Mucosa of stomach (tissue), 1 donor: ENCODE measurements around the gene CNTNAP4.

ENCODE experiments used
- H3K27me3 ChIP-seq: one replicate; pipeline ENCODE4 v1.7.0; 2013; ENCODE audit warnings: mild to moderate bottlenecking, low read length; ENCODE audit not compliant: control insufficient read depth, insufficient read depth
- H3K36me3 ChIP-seq: one replicate; pipeline ENCODE4 v1.7.0; 2013; ENCODE audit warnings: low read length; ENCODE audit not compliant: control insufficient read depth, insufficient read depth
- H3K4me1 ChIP-seq: one replicate; pipeline ENCODE4 v1.7.0; 2013; ENCODE audit warnings: mild to moderate bottlenecking, low read length; ENCODE audit not compliant: control insufficient read depth, insufficient read depth
- H3K4me3 ChIP-seq: one replicate; pipeline ENCODE4 v1.7.0; 2013; ENCODE audit warnings: low read length
- H3K9ac ChIP-seq: one replicate; pipeline ENCODE4 v1.7.0; 2013; ENCODE audit warnings: mild to moderate bottlenecking, low read length, moderate library complexity
- H3K9me3 ChIP-seq: one replicate; pipeline ENCODE4 v1.7.0; 2013; ENCODE audit warnings: mild to moderate bottlenecking, low read length, moderate library complexity; ENCODE audit not compliant: control insufficient read depth
- donor health status: Pancreatic carcinoma.

The CNTNAP4 gene

DNA sequence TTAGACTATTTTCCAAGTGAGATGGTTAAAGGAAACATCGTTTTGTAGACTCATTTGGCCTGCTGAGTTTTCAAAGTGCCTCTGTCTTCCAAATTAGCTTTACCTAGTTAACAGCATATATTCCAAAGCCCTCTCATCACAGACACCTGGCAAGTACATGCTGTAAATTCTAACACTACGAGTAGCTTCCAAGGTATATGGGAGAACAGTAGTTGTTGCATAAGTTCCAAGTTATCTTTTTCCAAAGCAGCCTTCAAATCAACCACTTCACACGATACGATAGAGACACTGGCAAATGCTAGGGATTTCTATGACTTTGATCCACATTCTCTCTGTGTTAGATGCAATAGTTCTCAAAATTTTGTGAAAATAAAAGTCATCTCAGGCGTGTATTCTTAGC is 299.3 kb downstream of the CNTNAP4 start:
- Histone ChIP-seq H3K4me3 (no peak overlapping the region), H3K36me3 (no peaks in the 10 kb centered on the region), H3K9ac (no peak overlapping the region), H3K4me1 (no peaks in the 10 kb centered on the region), H3K9me3 (no peaks in the 10 kb centered on the region), H3K27me3 (no peaks in the 10 kb centered on the region)

DNA sequence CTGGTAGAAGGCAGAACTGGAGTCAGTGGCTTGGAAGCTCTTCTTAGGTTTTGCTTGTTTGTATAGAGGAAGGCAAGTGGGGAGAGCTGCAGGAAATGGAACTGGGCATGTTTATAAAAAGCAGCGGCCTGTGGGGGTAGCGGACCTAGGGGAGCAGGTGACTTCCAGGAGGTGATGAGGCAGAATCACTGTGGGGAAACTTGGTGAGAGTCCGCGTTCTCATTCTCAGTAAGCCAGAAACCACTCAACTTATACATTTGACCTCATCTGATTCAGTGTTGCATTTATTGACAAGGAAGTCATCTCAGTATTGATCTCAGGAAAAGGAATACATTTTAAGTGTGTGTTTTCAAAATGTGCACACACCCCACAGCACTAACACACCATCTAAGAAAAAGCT is 299.8 kb downstream of the CNTNAP4 start:
- Histone ChIP-seq H3K4me3 (no peak overlapping the region), H3K9me3 (no peaks in the 10 kb centered on the region), H3K36me3 (no peaks in the 10 kb centered on the region), H3K27me3 (no peaks in the 10 kb centered on the region), H3K9ac (no peak overlapping the region), H3K4me1 (no peaks in the 10 kb centered on the region)

DNA sequence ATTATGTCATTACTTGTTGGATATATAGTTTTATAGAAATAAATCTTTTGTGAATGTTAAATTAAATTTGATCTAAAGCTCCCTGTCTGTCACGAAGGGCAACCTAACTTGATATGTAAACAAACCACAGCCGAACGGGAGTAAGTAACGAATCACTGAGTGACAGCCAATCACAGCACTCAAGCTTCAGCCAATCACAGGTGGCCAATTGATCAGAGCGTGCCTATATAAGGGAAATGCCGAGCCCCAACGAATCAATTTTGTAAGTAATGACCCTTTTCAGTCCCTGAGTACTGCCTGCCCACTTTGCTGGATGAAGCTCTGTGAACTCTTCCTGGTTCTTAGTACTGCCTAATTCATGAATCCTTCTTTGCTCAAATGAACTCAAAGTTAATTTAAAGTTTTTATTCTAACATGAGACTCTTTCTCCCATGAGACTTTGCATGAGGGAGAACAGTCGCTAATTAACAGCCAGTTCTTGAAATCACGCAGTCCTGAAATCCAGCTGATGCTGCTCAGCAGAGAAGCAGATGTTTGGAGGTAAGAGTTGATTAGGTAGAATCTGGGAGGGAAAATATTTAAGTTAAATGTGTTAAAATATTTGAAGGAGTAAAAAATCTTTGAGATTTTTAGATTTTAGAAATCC is 302.2 kb downstream of the CNTNAP4 start:
- no peak overlapping the region for H3K9ac ChIP-seq
- no peaks in the 10 kb centered on the region for H3K9me3 ChIP-seq
- no peak overlapping the region for H3K4me3 ChIP-seq
- no peaks in the 10 kb centered on the region for H3K36me3 ChIP-seq
- H3K4me1 ChIP-seq: no peaks in the 10 kb centered on the region
- H3K27me3 ChIP-seq: no peaks in the 10 kb centered on the region

DNA sequence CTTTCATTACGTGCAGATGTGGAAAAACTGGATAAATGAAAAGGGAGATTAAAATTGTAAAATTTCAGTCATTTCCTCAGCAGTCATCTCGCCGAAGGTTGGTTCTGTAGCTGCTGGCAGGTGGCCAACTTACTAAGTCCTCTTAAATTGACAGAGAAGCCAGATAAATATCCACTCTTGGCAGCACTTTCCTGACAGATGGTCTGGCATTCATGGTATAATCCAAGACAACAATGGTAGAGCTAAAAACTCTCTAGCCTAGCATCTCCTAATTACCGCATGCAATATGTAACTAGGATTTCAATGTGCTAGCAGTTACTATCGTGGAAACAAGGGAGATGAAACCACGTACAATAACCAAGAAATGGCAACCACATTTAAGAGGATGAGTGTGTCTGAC is 306.3 kb downstream of the CNTNAP4 start:
- Histone ChIP-seq H3K9ac (no peak overlapping the region), H3K4me3 (no peak overlapping the region)

DNA sequence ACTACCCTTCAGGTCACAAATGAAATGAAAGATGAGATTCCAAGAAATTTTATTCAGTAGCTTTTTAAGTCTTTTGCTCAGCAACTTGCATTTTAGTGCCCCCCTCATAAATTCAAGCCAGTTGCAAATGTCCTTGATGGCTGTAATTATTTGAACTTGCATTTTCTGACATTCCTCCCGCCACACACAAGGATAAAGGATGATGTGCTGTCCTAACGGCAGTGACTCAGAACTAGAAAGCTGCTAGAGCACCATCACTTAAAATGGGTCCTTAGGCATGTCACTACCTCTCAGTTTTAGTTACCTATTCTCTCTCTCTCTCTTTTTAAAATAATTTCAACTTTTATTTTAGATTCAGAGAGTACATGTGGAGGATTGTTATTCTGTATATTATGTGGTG is 306.7 kb downstream of the CNTNAP4 start:
- Histone ChIP-seq H3K4me3 (no peak overlapping the region), H3K27me3 (no peaks in the 10 kb centered on the region), H3K4me1 (no peaks in the 10 kb centered on the region), H3K36me3 (no peaks in the 10 kb centered on the region), H3K9me3 (no peaks in the 10 kb centered on the region), H3K9ac (no peak overlapping the region)

More for the DNA sequence above, 306.3 kb downstream of the CNTNAP4 start:
- Histone ChIP-seq H3K9me3 (no peaks in the 10 kb centered on the region), H3K4me1 (no peaks in the 10 kb centered on the region), H3K36me3 (no peaks in the 10 kb centered on the region), H3K27me3 (no peaks in the 10 kb centered on the region)

DNA sequence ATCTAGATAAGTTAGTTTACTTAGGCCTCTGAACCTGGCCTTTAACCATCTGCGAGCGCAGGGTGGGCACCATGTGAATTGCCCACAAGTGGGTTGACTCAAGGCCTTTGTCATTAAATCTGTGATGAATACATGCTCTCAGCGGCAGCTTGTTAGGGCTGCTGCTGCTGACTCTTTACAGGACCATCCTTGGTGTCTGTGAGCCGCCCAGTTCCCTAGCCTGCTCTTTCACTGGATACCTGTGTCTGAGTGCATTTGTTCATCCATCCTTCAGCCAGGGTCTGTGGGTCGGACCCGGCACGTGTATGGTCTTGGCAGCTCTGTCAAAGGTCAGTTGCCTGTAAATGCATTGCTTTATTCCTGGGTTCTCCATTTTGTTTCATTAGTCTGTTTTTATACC is 321.3 kb downstream of the CNTNAP4 start:
- H3K4me1 ChIP-seq: no peaks in the 10 kb centered on the region
- no peak overlapping the region for H3K4me3 ChIP-seq
- no peaks in the 10 kb centered on the region for H3K9me3 ChIP-seq
- H3K9ac ChIP-seq: no peak overlapping the region
- H3K27me3 ChIP-seq: no peaks in the 10 kb centered on the region
- no peaks in the 10 kb centered on the region for H3K36me3 ChIP-seq

DNA sequence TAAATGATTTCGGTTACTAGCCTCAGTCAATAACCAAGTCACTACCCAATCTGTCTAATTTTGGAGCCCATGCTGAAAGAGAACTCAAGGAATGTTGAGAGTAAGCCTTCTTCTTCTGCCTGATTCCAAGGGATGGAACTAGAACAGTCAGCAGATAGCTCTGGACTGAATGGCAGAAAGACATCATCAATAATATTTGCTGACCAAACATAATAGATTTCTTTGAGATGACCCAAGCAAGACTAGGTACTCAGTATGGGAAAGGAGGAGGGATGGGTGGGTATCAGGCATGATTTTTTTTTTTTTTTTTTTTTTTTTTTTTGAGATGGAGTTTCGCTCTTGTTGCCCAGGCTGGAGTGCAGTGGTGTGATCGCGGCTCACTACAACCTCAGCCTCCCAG is 330.1 kb downstream of the CNTNAP4 start:
- Histone ChIP-seq H3K9ac (no peak overlapping the region), H3K9me3 (no peaks in the 10 kb centered on the region), H3K36me3 (no peaks in the 10 kb centered on the region), H3K4me1 (no peaks in the 10 kb centered on the region), H3K4me3 (no peak overlapping the region), H3K27me3 (no peaks in the 10 kb centered on the region)
